Activated naive CD4-positive, alpha-beta T cell treated with Interleukin-2 at 50 U/mL for 16 hours (primary cell): Measurements from ENCODE around the gene UBXN6.

Experiments used
- DNase-seq: peaks from one replicate; pipeline ENCODE4 v3.0.0-alpha.2; 2020

Gene UBXN6

DNA sequence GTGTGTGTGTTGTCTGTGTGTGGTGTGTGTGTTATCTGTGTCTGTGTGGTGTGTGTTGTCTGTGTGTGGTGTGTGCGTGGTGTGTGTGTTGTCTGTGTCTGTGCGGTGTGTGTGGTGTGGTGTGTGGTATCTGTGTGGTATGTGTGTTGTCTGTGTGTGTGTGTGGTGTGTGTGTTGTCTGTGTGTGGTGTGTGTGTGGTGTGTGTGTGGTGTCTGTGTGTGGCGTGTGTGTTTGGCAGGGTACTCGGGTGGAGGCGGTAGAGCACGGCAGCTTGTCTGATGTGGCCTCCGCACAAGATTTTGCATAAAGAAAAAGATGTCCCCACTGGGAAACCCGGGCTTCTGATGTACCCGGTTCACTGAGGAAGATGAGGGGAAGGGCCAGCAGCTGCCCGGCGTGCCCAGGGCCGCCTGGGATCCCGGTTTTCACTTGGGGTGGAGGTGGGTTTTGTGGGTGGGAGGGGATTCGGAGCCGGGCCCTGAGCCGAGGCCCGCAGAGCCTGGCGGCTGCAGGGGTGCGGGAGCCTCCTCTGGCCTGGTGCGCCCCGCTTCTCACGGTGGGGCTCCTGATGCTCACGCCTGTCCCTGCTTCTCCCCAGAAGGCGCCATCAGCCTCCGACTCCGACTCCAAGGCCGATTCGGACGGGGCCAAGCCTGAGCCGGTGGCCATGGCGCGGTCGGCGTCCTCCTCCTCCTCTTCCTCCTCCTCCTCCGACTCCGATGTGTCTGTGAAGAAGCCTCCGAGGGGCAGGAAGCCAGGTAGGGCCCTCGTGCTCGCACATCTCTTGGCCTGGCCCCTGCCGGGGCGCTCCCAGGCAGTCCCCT is 35.7 kb upstream of the UBXN6 start:
- no peak for DNase-seq

DNA sequence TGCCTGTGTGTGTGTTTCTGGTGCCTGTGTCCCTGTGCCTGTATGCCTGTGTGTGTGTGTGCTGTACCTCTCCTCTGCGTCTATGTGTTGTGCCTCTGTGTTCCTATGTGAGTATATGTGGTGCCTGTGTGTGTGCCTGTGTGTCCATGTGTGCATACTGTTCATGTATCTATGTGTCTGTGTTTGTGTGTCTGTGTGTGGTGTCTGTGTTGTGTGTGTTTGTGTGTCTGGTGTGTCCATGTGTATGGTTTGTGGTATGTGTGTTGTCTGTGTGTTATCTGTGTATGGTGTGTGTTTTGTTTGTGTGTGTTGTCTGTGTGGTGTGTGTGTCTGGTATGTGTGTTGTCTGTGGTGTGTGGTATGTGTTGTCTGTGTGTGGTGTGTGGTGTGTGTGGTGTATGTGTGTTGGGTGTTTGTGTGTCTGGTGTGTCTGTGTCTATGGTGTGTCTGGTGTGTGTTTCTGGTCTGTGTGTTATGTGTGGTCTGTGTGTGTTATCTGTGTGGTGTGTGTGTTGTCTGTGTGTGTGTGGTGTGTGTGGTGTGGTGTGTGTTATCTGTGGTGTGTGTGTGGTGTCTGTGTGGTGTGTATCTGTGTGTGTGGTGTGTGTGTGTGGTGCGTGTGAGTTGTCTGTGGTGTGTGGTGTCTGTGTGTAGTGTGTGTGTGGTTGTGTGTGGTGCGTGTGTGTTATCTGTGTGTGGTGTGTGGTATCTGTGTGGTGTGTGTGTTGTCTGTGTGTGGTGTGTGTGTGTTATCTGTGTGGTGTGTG is 34.9 kb upstream of the UBXN6 start:
- DNase-seq, result no peak

DNA sequence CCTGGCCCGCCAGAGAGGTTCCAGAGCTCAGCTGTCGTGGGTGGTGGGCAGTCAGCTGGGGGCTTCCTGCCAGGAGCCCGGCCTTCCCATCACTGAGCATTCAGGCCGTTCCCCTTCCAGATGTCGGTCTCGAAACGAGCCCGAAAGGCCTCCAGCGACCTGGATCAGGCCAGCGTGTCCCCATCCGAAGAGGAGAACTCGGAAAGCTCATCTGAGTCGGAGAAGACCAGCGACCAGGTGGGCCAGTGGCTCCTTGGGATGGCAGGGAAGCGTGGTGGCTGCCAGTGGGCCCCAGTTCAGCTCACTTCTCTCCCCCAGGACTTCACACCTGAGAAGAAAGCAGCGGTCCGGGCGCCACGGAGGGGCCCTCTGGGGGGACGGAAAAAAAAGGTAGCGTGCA is 33.9 kb upstream of the UBXN6 start:
- DNase-seq, result no peak

DNA sequence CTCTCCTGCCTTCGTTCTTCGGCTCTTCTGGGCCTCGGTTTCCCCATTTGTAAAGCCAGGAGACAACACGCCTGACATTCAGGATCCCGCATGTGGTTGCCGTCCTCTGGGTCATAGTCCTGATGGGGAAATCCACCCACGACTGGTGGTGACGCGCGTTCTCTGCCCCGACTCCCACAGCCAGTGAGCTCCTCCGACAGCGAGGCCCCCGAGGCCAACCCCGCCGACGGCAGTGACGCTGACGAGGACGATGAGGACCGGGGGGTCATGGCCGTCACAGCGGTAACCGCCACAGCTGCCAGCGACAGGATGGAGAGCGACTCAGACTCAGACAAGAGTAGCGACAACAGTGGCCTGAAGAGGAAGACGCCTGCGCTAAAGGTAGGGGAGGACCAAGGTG is 30.9 kb upstream of the UBXN6 start:
- no peak for DNase-seq

DNA sequence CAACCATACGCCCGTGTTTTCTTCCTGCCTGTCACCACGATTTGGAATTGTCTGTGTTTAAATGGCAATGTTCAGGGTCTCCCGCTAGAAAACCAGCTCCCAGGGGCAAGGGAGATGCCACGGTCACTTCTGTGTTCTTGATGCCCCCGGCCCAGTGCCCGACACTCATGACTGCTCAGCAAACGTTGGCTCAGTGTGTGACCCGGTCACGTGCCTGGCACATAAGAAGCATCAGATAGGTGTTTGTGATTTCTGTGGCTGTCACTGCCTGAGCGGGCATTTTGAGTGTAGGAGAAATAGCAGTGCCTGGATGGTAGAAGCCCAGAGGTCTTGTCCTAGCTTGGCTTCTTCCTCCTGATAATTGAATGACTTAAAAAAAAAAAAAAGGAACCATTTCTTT is 30.0 kb upstream of the UBXN6 start:
- DNase-seq, result no peak

DNA sequence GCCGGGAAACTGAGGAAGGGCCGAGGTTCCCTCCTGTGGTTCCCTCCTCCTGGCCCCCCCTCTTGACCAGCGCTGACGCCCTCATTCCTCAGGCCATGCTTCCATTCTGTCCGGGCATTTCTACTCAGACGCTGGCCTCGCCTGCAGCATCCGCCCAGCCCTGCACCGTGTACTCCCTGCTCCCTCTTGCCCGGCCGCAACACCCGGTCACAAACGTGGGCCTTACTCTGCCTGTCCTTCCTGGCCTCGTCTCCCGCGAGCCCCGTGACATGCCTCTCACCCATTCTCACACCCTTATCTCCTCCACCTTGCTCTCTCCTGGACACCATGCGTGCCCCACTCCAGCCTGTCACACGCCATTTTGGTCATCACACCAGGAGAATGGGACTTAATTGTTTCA is 25.8 kb upstream of the UBXN6 start:
- DNase-seq, result no peak

DNA sequence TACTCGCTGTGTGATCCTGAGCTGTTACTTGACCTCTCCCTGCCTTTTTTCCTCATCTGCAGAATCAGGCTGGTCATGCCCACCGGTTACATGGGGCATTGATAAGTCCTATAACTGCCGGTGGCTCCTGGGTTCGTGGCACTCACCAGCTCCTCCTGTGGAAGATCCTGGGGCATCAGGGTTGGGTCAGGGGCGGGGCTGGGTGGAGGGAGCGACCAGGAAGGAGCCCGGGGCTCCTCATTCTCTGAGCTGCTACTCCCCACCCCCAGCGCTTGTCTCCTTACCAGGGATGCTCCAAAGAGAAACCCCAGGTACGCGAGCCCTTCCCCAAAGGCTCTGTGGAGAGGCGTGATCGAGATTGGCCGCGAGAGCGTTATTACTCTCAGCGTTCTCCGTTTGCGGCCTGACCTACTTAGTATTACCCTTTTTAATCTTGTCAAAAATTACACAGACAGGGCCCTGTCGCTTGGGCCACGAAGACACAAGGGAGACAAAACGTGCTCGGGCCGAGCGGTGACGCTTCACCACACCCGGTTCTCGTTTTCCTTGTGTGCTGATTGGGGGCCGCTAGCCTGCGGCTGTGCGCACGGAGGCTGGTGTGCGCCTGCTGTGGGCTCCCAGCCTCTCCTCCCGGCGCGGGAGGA is 25.2 kb upstream of the UBXN6 start:
- no peak for DNase-seq

DNA sequence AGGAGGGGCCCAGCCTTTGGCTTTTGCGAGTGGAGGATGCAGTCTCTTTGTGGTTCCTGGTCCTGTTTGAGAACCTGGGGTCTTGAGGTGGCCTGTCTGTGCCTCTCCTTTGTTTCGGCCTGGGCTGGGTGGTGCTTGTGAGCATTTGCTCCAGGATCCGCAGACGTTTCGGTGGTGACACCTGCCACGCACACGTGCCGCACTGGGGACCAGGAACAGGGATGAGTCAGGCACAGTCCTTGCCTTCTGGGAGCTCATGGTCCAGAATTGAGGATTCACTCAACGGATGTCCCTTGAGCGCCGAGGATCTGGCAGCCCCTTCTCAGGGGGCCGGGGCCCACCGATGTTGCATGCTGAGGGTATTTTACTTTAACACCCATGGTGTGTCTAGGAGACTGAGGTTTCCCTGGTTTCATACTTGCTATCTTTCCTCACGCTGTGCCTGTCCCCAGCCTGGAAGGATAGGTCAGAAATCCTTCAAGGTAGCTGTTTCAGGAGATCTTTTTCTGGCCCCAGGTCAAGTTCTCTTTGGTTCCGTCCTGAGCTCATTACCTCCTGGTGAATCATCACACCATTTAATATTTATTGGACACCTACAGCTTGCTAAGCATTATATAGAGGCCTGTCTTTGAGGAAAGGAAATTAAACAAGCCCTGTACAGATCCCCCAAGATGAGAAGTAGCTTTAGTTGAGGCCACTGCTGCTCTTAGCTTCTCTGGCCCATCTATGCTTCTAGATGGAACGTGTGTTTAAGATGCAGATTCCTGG is 19.6 kb upstream of the UBXN6 start:
- DNase-seq, result no peak

DNA sequence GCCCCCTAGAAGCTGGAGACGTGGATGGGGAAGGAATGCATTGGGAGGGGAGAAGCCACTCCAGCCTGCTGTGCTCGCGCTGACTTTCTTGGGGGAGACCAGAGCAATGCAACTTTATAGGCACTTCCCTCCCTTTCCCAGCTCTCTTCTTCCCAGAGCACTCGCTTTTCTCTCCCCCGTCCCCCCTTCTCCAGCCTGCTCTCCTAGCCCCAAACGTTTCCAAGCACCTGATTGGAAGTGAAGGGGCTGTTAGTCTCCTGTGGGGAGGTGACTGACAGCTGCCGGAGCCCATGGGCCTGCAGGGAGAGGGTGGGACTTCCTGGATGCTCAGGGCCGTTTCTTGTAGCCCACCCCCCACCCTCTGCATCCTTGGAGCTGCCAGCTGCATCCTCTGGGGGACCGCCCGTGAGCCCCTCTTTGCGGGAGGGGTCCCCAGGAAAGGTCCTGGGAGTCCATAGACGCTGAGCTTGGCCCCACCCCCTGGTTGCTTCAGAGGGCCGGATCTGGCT is 17.0 kb upstream of the UBXN6 start:
- no peak for DNase-seq

DNA sequence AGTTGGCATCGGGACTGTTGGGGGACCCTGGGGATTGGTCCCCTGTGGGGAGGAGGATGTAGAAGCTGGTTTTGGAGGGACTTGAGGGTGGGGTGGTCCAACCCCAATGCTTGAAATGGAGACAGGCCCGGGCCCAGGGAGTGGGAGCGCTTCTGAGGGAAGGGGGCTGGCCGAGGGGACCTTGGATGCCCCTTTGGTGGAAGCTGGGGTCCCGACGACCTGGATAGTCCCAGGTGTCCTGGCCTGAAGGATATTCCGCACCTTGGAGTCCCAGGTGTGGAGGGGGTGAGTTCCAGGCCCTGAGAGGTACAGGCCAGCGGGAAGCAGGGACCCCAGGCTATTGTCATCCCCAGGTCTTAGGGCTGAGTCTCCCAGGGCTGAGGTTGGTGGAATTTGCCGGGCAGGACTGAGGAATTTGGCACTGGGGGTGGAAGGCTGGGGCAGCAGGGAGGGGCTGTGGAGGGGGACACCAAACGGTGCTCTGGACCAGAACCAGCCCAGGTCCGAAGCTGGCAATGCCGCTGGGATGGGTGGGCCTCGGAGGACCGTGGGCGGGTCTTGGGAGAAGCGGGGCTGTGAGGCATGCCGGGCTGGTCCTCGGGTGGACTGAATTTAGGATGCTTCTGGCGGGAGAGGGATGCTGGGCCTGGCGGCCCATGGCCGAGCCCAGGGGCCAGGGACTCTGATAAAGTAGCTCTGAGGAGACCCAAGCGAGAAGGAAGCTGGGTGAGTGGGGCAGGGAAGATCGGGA is 16.3 kb upstream of the UBXN6 start:
- DNase-seq, result no peak

DNA sequence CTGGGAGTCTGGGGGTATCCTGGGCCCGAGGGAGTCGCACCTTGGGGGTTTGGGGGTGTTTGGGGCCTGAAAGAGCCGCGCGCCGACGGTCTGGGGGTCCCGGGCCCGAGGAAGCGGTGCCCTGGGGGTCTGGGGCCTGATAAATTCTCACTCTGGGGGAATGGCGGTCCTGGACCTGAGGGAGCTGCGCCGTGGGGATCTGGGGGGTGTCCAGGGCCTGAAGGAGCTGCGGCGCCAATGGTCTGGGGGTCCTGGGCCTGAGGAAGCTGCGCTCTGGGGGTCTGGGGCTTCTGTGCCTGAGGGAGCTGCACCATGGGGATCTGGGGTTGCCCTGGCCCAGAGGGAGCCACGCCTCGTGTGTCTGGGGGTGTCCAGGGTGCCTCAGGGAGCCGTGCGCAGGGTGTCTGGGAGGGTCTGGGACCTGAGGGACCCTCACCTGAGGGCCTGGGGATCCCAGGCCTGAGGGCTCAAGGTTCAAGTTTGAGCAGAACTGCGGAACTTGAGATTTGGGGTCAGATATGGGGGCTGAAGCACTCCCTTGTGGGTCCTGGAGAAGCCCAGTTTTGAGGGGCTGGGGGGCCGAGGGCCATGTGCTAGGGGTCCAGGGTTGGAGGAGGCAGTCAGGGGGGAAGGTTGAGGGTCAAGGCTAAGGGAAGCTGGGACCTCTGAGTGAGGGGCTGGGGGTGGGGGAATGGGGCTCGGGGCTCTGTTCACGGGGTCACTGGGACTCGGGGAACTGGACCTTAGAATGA is 15.6 kb upstream of the UBXN6 start:
- no peak for DNase-seq

DNA sequence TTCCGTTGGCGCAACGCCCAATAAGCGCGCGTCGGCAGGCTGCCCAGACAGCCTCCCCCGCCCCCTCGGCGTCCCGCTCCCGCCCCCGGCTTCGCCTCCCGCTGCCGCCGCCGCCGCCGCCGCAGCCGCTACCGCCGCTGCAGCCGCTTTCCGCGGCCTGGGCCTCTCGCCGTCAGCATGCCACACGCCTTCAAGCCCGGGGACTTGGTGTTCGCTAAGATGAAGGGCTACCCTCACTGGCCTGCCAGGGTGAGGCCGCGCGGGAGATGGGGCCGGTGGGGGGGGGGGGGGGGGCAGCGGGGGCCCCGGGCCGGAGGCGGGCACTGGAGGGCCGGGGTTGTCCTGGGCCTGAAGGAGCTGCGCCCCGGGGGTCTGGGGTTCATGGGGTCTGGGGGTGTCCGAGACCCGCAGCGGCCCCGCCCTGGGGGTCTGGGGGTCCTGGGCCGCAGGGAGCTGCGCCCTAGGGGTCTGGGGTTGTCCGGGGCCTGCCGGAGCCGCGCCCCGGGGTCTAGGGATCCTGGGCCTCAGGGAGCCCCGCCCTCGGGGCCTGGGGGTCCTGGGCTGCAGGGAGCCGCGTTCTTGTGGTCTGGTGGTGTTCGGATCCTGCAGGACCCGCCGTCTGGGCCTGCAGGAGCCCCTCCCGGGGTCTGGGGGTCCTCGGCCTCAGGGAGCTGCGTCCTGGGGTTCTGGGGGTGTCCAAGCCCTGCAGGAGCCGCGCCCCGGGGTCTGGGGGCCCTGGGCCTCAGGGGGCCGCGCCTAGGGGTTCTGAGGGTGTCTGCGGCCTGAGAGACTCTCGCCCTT is 14.8 kb upstream of the UBXN6 start, which contains the start of gene HDGFL2:
TSS of gene HDGFL2 (plus strand) at position 124 of the 801 bp plus-strand sequence. CDS start at position 178, 54 bp downstream.
- no peak for DNase-seq

DNA sequence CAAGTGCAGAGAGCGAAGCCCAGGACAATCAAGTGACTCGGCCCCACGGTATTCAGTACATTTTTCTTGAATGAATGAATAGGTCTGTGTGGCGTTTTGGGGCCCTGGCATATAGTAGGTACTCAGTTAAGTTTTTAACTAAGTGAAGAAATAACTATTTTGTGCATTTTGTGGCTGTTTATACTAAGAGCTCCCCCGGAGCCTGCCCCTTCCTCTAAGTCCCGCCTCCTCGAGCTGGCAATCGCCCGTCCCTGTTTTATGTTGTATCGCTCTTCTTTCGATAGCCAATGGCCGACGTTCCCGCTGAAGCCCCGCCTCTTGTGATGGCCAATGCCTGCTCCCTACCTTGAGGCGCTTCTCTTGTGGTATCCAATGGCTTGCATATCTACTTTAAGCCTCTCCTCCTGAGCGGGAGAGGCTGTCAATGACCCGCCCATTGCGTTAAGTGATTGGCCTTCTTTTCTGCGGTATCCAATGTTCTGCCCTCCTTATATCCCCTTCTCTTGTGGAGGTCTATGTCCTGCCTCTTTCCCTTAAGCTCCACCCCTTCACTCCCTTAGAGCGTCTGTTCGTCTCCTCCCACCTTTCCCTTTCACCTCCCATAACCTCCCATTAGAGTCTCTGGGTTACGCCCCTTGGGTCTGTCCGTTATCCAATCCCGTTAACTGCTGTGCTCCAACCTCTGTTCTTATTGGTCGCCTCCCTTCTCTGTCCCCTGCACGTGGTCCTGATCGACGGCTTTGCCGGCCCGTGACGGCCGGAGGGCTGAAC is 14.0 kb upstream of the UBXN6 start:
- peak; percentile 98 for DNase-seq

DNA sequence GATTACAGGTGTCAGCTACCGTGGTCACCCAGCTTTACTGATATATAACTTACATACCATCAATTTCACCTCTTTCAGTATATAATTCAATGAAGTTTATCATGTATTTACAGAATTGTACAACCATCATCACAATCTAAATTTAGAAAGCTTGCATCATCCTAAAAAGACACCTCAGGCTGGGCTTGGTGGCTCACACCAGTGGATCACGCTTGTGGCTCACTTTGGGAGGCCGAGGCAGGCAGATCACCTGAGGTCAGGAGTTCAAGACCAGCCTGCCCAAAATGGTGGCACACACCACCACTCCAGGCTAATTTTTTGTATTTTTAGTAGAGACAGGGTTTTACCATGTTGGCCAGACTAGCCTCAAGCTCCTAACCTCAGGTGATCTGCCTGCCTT is 10.2 kb upstream of the UBXN6 start:
- no peak for DNase-seq

DNA sequence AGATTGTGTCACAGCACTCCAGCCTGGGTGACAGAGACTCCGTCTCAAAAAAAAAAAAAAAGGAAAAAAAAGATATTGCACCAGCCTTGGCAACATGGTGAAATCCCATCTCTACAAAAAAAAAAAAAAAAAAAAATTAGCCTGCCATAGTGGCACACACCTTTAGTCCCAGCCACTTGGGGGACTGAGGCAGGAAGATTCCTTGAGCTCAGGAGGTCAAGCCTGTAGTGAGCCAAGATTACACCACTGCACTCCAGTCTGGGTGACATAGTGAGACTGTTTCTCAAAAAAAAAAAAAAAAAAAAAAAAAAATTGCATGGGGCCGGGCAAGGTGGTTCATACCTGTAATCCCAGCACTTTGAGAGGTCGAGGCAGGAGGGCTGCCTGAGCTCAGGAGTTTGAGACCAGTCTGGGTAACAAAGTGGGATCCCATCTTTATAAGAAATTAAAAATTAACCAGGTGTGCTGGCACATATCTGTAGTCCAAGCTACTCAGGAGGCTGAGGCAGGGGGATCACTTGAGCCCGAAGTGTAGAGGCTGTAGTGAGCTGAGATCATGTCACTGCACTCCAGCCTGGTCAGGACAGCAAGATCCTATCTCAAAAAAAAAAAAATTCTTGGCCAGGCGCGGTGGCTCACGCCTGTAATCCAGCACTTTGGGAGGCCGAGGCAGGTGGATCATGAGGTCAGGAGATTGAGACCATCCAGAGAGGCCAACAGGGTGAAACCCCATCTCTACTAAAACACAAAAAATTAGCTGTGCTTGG is 7.4 kb upstream of the UBXN6 start:
- DNase-seq, result no peak

DNA sequence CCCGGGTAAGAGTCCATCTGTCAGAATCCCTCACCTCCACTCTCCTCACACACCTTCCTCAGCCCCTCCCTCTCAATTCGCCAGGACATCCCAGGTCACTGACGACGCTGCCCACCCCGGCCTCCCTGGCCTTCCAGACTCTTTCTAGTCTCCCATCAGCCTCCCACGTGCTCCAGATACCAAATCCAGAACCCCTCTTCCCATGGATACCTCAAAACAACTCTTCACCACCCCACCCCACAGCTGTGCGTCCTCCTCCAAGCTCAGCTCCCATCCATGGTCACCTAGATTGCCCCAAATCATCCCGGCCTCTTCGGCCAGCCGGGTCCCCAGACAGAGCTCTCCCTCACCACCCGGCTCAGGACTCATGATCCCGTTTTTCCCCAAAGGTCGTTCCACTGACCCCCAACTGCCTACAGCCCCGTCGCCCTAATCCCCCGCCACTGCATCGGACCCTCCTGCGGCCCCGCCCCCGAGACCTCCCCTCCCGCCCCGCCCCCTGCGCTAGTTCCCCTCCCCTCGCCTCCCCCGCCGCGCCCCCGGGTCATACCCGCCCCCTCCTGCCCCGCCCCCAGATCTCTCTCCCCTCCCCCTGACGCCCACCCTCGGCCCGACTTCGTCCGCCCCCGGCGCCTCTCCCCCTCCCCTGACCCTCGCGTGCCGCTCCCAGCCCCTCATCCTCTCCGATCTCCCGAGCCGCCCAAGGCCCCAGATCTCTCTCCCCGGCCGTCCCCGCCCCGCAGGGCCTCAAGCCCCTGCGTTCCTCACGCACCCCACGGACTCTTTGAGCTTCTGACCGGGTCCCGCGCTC is 546 bp downstream of the UBXN6 start:
- DNase-seq, result no peak

DNA sequence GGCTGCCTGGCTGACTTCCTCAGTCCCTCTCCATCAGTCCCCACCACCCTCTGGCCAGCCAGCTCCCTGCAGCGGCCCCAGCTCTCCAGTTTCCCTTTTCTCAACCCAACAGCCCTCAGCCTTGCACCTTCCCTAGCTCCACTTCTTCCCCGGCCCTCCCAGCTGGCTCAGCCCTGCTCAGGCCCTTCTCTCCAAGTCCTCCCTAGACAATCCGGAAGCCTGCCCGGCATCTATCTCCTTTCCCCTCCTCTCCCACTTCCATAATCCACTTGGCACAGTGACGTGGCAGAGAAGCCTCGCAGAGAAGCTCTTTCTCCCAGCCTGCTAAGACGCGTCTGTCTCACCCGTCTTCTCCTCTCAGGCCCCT is 1.1 kb downstream of the UBXN6 start:
- DNase-seq, result peak; percentile 8
